Sigmoid colon (tissue), 4 donors: Measurements from ENCODE around the gene TNFRSF19.

ENCODE experiments used
- EP300 ChIP-seq, 4 donors: sonication (generic); formaldehyde crosslinking; IDR thresholded peaks; one replicate each; pipeline ENCODE4 v1.6.1; 2017; ENCODE audit warnings: antibody characterized with exemption in 4 of 4
- POLR2A ChIP-seq, 2 donors: fragments of 450-650 bp; IDR thresholded peaks; one replicate each; pipeline ENCODE4 v1.6.1; 2016; ENCODE audit warnings: antibody characterized with exemption in 2 of 2, mild to moderate bottlenecking in 2 of 2, moderate library complexity in 2 of 2
- TF ChIP-seq, protein P1 (sequence below), 4 experiments: fragments of 450-650 bp in 3 of 4; fragments of 200-600 bp in 1 of 4; IDR thresholded peaks; one replicate each; pipeline ENCODE4 v1.5.1; 2016 to 2019; ENCODE audit warnings: antibody characterized with exemption in 4 of 4, mild to moderate bottlenecking in 3 of 4, moderate library complexity in 2 of 4

- no peak for TF ChIP-seq EP300 (IDR thresholded peaks at IDR 0.05)
- TF ChIP-seq, protein P1, sequence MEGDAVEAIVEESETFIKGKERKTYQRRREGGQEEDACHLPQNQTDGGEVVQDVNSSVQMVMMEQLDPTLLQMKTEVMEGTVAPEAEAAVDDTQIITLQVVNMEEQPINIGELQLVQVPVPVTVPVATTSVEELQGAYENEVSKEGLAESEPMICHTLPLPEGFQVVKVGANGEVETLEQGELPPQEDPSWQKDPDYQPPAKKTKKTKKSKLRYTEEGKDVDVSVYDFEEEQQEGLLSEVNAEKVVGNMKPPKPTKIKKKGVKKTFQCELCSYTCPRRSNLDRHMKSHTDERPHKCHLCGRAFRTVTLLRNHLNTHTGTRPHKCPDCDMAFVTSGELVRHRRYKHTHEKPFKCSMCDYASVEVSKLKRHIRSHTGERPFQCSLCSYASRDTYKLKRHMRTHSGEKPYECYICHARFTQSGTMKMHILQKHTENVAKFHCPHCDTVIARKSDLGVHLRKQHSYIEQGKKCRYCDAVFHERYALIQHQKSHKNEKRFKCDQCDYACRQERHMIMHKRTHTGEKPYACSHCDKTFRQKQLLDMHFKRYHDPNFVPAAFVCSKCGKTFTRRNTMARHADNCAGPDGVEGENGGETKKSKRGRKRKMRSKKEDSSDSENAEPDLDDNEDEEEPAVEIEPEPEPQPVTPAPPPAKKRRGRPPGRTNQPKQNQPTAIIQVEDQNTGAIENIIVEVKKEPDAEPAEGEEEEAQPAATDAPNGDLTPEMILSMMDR (IDR thresholded peaks at IDR 0.05), result no peak
- TF ChIP-seq POLR2A (IDR thresholded peaks at IDR 0.05), result no peak
Measured at GRCh38 chr13:23679220-23679619, 109.0 kb downstream of the TNFRSF19 start.
